SH-SY5Y (cell line): Measurements from ENCODE around the gene AMPH.

Experiments
- GATA2 ChIP-seq: IDR thresholded peaks from 2 replicates; pipeline ENCODE4 v1.6.1; 2011; ENCODE audit warnings: mild to moderate bottlenecking, low read depth, low read length
- GATA3 ChIP-seq: IDR thresholded peaks from 2 replicates; pipeline ENCODE4 v1.6.1; 2011; ENCODE audit warnings: low read depth, mild to moderate bottlenecking, low read length, moderate library complexity

AMPH gene

DNA sequence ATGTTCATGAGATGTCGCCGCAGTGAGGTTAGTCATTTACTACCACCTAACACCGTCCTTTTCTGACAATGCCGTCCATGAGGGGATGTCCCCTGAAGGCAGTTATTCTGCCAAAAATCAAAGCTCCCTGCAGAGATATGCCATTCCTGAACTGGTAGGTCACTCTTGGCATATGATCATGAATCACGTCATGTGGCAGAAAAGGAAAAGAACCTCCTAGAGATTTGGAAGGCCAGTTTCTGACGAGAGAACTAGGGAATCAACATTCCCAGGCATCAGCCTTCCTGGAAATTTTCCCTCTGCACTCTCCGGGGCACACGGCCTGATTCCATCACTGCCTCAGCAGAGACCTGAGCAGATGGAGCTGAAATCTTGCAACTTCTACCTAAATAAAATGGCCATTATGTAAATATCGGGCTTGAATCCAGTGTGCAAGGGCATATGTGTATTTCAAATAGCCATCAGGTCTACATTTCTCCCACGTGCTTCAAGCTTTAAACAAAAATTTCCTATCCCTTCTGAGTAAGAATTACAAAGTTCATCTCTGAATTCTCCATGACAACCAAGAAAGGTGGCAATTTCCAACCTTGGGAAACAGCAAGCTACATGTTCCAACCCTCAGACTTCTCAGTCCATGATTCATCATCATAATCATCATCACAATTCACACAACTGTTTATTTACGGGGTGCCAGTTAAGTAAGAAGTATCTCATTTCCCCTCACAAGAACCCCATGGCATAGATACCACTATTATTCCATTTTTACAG is 46.5 kb downstream of the AMPH start:
- TF ChIP-seq GATA3, result no peak
- no peak for TF ChIP-seq GATA2

DNA sequence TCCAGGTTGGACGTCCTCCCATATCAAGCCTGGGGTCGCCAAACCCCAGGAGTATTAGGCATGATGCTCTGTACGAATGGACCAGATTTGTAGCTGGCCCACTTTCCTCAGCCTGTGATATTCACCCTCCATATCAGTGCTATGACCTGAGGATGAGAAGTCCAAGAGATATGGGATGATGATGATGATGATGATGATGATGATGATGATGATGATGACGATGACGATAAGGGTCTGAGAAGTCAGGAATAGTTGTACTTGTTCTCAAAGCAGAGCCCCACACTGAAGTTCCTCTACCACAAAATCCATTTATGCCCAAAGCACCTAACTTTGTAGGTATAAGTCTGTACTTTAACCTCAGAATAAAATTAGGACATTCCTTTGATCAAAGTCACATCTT is 50.7 kb downstream of the AMPH start:
- TF ChIP-seq GATA3, result no peak
- TF ChIP-seq GATA2, result no peak

DNA sequence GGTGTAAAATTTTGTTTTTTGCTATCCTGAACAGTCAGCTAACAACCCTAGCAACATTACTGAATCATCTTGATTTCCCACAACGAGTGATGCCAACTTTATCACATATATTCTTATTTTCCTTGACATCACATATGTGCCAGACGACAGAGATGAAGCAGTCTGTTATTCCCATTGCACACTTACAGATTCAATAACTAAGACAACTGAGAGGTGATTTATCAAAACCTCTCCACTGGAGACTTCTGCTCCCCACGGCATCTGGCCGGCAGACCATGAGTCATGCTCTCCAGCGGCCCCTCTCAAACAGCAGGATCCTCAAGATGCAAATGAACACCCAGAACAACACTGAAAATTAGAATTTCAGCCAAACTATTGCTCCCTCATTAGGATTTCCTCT is 57.1 kb downstream of the AMPH start:
- TF ChIP-seq GATA3, result no peak
- TF ChIP-seq GATA2, result no peak

DNA sequence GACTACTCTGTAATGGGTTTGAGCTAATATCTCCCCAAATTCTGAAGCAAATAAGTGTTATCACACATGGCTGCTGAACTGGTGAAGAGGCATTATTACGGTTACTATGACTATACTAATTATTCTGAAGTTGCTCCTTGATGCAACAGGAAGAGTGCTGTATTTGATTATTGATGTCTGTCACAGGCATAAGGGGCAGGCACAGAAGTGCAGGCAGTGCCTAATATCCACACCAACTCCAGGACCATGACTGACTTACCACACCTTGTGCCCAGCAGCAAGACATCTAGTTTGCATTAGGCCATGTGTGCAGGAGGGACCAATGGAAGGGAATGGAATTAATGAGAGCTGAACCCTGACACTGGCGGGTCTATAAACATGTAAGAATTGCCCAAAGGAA is 62.7 kb downstream of the AMPH start:
- TF ChIP-seq GATA3 (no peak), GATA2 (no peak)

DNA sequence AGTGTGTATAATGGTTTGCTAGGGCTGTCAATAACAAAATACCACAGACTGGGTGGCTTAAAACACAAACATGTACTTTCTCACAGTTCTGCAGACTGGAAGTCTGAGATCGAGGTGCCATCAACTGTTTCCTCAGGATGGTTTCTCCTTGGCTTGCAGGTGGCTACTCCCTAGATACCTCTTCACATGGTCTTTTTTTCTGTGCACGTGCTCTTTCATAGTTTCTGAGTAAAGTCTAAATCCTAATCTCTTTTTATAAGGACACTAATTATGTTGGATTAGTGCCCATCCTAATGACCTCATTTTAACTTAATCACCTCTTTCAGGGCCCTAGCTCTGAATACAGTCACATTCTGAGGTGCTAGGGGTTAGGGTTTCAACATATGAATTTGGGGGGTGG is 65.9 kb downstream of the AMPH start:
- no peak for TF ChIP-seq GATA2
- no peak for TF ChIP-seq GATA3

DNA sequence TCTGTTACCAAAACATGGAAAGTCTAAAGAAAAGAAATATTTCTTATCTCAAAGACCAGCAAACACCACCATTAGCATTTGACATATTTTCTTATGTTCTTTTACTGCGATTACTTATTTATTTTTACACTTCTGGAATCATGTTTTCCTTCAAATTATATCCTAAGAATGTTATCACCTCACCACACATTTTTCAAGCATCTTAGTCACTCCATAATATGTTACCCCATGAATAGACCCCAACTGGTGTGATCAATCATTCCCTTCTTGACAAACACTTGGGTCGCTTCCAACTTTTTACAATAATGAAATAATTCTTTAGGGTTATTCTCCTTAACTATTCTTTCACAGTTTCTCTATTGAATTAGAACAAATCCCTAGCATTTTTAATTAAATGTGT is 67.4 kb downstream of the AMPH start:
- no peak for TF ChIP-seq GATA2
- no peak for TF ChIP-seq GATA3

DNA sequence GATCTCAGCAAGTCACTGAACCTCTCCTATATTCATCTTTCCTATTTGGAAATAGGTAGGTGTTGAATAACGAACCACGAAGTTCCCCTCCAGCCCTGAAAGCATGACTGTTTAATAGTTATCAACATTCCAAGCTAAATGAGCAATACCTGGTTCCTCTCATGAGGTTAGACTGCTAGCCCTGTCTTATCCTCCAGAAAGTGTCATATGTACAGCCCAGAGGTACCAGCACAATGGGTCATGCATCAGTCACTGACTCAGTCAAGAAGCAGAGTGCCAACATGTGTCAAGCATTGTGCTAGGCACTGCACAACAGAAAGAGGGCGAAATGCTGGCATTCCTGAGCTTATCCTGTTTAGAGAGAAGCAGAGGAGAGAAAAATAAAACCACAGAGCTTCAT is 70.0 kb downstream of the AMPH start:
- TF ChIP-seq GATA2 (no peak), GATA3 (no peak)

DNA sequence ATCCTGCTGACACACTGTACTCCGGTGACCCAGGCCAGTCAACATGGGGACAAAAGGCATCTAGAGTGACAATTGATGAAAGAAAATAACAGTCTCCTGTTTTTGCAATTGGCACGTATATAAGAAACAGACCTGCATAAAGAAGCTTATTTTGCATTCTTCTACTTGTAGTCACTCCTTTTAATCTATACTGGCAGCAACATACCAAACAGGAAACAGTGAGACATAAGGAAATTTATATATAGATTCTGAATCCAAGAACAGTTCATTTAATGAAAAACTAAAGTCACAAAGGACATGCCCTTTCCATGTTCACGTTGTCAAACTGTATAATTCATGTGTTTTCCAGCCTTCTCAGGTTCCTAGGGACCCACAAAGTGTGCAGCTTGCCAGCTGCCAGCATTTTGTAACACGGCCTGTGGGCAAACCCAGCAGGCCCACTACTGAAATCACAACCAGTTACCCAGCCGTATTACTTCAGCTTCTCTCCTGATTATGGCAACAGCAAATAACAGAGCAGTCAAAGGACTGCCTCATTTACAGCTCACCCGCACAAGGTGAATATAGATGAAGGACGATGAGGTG is 72.3 kb downstream of the AMPH start:
- TF ChIP-seq GATA2 (no peak), GATA3 (no peak)

DNA sequence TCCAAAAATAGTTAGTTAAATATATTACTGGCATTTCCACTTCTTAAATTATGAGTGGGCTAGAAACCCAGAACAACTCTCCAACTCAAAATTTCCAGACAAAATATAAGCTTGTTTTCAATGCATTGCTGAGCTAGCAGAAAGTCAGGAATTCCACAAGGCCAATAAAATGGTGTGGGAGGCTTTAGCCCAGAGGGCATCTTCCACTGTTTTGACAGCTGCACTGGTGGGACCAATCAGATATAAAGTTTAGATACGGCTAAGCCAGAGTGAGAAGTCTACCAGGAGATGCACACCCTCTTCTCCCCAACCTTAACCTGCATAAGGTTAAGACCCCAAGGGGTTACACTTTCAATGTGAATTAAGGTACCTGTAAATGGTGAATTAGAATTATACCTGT is 76.6 kb downstream of the AMPH start:
- TF ChIP-seq GATA3, result no peak
- TF ChIP-seq GATA2, result no peak

DNA sequence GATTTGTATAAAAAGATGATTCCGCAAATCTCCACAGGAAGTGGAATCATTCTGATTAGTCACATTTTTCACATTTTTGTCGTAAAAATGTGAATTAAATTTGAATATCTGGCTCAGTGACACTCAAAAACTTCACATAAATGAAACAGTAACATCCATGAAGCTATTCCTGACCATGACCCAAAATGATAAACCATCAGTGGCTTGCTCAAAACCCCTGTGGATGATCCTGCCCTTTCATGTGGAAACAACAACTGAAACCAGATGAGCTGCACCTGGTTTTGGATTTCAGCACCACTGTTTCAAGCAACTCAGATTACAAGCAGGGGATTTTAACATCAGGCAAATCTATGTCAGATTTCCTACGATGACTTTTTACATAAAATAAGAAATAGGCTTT is 80.3 kb downstream of the AMPH start:
- TF ChIP-seq GATA3 (no peak), GATA2 (no peak)

DNA sequence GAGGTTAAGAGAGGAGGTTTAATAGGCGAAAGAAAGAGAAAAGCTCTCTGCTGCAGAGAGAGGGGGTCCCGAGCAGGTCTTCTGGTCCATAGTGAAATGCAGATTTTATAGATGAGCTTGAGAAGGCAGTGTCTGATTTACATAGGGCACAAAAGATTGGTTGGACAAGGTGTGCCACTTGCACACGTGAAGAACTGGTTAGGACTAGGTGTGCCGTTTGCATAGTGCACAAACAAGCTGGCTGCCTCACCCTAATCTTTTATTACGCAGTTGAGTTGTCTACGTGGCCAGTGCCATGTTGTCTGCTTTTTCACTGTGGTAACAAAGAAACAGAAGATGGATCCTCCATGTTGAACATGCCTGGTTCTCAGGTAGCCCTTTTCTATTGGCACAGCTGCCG is 82.6 kb downstream of the AMPH start:
- TF ChIP-seq GATA3 (no peak), GATA2 (no peak)

DNA sequence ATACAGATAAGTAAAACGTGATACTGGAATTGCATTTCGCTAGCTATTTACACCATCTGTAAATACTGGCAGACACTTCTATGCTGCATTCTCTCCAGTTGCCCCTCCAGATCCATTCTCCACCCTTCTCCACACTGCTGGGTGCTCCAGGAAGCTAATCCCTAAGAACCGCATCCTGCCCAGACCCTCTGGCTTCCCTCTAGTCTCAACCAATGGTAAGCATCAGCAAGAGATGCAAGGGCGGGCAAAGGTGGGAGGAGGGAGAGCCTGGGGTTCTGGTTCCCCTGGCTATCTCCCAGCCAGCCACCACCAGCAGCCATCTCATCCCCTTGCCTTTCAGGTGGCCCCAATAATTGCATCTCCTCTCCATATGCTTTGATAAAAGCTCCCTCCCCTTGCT is 84.4 kb downstream of the AMPH start:
- TF ChIP-seq GATA3, result no peak
- TF ChIP-seq GATA2, result no peak

DNA sequence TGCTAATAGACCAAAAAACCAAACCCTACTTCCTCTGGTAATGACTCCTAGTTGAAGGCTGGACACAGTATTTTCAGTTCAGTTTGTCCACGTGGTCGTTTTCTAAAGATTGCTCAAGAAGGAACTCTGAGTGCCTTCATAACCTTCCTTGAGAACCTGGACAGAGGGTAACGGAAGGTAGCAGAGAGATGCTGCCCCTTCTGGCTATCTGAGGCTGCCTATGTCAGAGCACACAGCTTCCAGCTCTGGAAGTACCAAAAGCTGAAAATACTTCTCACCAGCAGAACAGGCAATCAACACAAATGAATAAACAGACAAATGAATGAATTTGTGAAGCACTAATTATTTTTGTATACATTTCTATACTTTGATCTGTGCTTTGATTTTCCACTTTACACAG is 85.2 kb downstream of the AMPH start:
- TF ChIP-seq GATA3, result no peak
- TF ChIP-seq GATA2, result no peak

DNA sequence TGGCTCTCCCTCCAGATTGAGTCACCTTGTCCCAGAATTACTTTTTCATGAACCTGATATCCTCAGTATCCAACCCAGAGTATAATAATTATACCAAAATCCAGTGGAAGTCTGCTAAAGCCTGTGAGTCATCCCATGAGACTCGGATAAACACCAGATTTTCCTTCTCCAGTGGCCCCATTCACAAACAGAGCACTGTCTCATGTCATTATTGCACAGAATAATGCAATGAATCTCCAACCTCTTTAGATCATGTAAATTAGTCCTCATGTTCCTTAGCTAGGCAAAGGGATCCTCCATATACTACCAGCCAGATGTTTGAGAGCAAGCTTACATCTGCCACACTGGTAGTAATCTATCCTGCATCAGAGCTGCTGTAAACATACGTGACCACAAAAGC is 89.0 kb downstream of the AMPH start:
- TF ChIP-seq GATA2, result no peak
- TF ChIP-seq GATA3, result no peak

DNA sequence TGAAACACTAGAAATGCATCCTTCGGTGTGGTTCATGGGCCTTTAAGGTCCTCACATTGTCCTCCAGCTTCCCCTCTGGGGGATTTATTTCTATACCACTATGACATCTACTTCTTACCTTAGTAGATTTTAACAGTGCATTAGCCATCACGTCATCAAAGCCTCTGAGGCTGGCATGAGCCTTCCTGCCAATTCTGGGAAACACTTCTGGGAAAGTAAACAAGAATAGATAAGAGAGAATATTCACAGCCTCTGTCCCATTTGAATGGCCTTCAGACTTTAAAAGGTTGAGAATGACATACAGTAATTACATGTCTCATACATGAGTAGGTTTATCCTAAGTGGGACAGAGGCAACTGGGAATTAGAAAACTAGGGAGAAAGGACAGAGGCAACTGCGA is 89.7 kb downstream of the AMPH start:
- TF ChIP-seq GATA2, result no peak

DNA sequence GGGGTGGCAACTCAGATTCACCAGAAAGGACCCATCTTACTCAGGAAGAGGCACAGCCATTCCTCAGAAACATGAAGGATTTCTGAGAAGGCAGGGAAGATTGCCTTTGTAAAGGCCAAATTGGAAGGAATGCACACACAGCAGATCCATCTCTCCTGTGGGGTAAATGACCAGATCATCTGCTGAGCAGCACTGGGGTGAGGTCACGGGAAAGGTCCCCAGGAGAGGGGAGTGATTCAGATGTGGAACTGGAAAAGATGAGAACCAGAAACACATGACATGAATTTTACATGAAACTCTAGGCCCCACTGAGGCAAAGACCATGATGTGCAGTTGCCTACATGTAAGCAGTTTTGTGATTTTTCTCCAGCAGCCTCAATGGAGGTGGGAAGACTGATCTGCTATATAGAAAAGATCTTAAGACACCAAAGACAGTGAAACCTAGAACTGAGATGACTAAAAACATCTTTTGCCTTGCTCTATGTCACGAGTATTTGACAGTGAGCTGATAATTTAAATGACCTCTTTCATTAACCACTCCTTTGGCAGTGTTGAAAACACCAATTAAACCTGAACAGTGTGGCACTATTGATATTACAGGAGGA is 91.6 kb downstream of the AMPH start:
- no peak for TF ChIP-seq GATA2
- TF ChIP-seq GATA3, result no peak
